Kidney epithelial cell (primary cell): ENCODE data around the gene NSUN5. TPM values are rescaled to one million over a fixed set of nuclear protein-coding genes. Genes with fewer than 3 reads are reported as not detected.

Experiments used
- DNase-seq: peaks from one replicate; pipeline ENCODE4 v3.0.0-alpha.2; 2010; ENCODE audit warnings: low read depth
- H3K27me3 ChIP-seq: 2 replicates; pipeline ENCODE4 v1.6.0; 2011; ENCODE audit warnings: low read length; ENCODE audit not compliant: control insufficient read depth, insufficient read depth
- H3K36me3 ChIP-seq: 2 replicates; pipeline ENCODE4 v1.5.1; 2011; ENCODE audit warnings: low read length; ENCODE audit not compliant: control insufficient read depth, insufficient read depth
- H3K4me3 ChIP-seq: 2 replicates; pipeline ENCODE4 v1.5.1; 2011; ENCODE audit warnings: low read depth, mild to moderate bottlenecking, control low read depth, low read length
- total RNA-seq: library from RNA; depleted of rRNA; stranded (reverse); fragments of >200 nt; gene quantifications from 2 replicates; pipeline ENCODE4 v1.2.3, GENCODE V29; 2015
- TF ChIP-seq, protein P1 (sequence below): IDR thresholded peaks from 2 replicates; pipeline ENCODE4 v1.5.1; 2011; ENCODE audit warnings: mild to moderate bottlenecking, moderate library complexity, low read length, control low read depth, inconsistent platforms; ENCODE audit not compliant: insufficient read depth, poor library complexity, severe bottlenecking

Gene NSUN5
- total RNA-seq, 1 donor from 2014 or later = 63.4 TPM

DNA sequence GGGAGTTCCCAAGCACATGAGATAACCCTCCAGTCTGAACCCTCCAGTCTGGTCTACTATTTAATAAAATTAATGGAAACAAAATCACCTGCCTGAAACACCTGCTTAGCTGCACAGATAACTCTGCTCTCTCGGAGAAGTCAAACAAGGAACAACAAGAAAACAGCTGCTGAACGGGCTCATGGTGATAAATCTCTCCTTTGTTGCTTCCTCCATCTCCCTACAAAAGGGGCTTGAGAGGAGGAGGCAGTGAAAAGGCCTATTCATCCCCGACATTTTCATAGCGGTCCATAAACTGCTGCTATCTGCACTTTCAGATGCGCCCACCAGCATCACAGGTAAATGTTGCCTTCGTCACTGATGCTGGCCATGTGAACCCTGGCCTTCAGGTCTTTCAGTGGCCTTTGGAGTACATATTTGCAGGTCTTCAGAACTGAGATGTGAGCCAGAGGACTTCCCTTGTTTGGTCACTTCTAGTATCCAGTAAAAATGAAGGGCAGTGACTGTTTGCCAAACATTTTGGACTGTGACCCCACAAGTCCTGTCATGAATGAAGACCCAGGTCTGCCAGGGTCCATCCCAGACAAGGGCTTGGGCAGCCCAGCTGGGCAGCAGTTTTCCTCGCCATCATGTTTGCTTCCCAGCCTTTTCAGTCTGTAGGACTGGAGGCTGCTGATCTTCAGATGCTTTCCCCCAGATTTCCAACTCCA lies 35.2 kb upstream of the NSUN5 start:
- Histone ChIP-seq H3K27me3 (peaks cover 4% of the 10 kb centered on the region), H3K4me3 (no peak overlapping the region), H3K36me3 (no peaks in the 10 kb centered on the region)
- TF ChIP-seq, protein P1, sequence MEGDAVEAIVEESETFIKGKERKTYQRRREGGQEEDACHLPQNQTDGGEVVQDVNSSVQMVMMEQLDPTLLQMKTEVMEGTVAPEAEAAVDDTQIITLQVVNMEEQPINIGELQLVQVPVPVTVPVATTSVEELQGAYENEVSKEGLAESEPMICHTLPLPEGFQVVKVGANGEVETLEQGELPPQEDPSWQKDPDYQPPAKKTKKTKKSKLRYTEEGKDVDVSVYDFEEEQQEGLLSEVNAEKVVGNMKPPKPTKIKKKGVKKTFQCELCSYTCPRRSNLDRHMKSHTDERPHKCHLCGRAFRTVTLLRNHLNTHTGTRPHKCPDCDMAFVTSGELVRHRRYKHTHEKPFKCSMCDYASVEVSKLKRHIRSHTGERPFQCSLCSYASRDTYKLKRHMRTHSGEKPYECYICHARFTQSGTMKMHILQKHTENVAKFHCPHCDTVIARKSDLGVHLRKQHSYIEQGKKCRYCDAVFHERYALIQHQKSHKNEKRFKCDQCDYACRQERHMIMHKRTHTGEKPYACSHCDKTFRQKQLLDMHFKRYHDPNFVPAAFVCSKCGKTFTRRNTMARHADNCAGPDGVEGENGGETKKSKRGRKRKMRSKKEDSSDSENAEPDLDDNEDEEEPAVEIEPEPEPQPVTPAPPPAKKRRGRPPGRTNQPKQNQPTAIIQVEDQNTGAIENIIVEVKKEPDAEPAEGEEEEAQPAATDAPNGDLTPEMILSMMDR = no peak
- no peak for DNase-seq

DNA sequence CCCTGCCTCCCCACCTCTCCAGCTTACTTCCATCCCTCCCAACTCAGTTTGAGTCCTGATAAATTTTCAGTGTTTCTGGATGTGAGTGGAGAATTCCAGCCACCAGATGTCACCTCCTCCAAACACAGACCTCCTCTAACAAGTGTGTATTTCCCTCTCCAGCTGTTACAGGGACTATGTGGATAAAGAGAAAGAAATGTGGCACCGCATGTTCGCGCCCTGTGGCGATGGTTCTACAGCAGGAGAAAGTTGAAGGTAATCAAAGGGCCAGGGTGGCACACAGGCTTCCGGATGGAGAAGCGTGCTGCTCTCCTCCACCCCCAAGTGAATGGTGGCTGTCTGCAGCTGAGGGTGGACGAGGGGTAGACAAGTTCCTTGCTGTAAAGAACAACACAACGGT lies 34.0 kb upstream of the NSUN5 start:
- TF ChIP-seq, protein P1 = peak; percentile 69
- Histone ChIP-seq H3K4me3 (no peak overlapping the region), H3K27me3 (peaks cover 4% of the 10 kb centered on the region), H3K36me3 (no peaks in the 10 kb centered on the region)
- no peak for DNase-seq

DNA sequence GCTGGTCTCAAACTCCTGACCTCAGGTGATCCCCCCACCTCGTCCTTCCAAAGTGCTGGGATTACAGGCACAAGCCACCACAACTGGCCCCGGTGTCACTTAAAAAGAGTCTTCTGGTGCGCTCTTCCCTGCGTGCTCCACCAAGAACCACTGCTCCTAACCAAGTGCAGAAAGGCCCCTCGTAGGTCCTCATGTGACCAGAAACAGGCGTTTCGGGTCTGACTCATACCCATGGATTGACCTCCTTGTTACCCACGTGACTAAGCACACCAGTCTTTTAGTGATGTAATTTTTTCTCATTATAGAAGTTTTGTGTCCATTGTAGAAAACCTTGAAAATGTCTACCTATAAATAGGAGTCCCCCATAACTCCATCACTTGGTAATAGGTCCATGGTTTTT lies 33.3 kb upstream of the NSUN5 start:
- Histone ChIP-seq H3K27me3 (peaks cover 4% of the 10 kb centered on the region), H3K36me3 (no peaks in the 10 kb centered on the region), H3K4me3 (no peak overlapping the region)
- TF ChIP-seq, protein P1 = no peak
- no peak for DNase-seq

DNA sequence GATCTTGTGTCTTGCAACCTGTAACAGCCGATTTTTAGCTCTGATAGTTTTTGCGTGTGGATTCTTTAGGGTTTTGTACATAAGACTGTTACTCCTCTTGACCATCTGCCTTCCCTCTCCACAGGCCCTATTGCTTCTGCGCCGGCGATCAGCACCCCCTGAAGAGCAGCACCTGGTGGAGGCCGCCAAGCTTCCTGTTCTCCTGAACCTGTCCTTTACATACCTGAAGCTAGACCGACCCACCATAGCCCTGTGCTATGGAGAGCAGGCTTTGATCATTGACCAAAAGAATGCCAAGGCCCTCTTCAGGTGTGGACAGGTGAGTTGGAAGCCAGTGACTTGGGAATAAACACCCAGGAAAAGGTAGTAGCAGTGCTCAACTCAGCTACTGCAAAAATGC lies 31.9 kb upstream of the NSUN5 start:
- TF ChIP-seq, protein P1 = no peak
- H3K4me3 ChIP-seq = no peak overlapping the region
- peaks cover 6% of the 10 kb centered on the region for H3K27me3 ChIP-seq
- no peaks in the 10 kb centered on the region for H3K36me3 ChIP-seq
- DNase-seq = no peak

DNA sequence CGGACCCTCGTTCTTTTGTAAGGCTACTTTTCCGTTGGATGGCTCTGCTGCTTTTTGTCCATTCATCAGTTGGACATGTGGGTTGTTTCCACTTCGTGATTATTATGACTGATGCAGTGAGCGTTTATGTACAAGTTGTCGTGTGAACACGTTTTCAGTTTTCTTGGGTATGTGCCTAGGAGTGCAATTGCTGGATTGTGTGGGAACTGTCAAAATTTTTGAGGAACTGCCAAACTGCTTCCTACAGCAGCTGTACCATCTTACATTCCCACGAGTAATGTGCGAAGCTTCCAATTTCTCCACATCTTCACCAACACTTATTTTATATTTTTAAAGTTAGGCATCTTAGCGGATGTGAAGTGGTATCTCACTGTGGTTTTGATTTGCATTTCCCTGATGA lies 29.7 kb upstream of the NSUN5 start:
- Histone ChIP-seq H3K27me3 (peaks cover 3% of the 10 kb centered on the region), H3K36me3 (no peaks in the 10 kb centered on the region), H3K4me3 (no peak overlapping the region)
- no peak for DNase-seq
- TF ChIP-seq, protein P1 = no peak

DNA sequence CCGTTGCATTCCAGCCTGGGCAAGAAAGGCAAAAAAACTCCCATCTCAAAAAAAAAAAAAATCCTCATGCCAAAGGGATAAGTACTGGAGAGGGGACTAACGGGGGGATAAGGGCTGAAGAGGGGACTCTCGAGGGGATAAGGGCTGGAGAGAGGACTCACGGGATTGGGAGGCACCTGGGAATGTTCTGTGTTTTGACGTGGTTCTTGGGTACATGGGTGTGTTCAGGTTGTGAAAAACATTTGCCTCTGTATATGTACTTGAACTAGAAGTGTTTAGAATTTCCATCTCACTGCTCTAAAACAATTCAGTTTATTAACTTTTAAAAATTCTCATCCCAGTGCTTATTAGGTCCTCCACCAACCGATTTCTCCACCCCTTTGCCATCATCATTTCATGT lies 23.8 kb upstream of the NSUN5 start:
- DNase-seq = no peak
- H3K27me3 ChIP-seq = peaks cover 3% of the 10 kb centered on the region
- H3K4me3 ChIP-seq = no peak overlapping the region
- TF ChIP-seq, protein P1 = no peak
- no peaks in the 10 kb centered on the region for H3K36me3 ChIP-seq
